Neural cell (in vitro differentiated cells): Measurements from ENCODE around the gene FTCD. TPM values are rescaled to one million over a fixed set of nuclear protein-coding genes. Genes with fewer than 3 reads are reported as not detected.

ENCODE experiments used
- H2AFZ ChIP-seq: fragments of 200-600, 300-800 bp; sonication (generic), shearing (Covaris generic); 2 replicates; pipeline ENCODE4 v1.6.0; 2014; ENCODE audit warnings: low read depth, mild to moderate bottlenecking, antibody characterized with exemption, low read length, moderate library complexity
- H3F3A ChIP-seq: fragments of 200-600 bp; shearing (Covaris generic); 2 replicates; pipeline ENCODE4 v1.6.1; 2016; ENCODE audit warnings: mild to moderate bottlenecking, moderate library complexity, mixed read lengths, antibody characterized with exemption, low read length; ENCODE audit not compliant: insufficient read depth, poor library complexity, severe bottlenecking
- H3K27ac ChIP-seq: fragments of 200-600, 300-800 bp; sonication (generic), shearing (Covaris generic); 2 replicates; pipeline ENCODE4 v1.5.1; 2014; ENCODE audit warnings: mild to moderate bottlenecking, low read length, moderate library complexity
- H3K27me3 ChIP-seq: fragments of 300-800, 200-600 bp; sonication (generic), shearing (Covaris generic); 2 replicates; pipeline ENCODE4 v1.6.0; 2014; ENCODE audit warnings: mild to moderate bottlenecking, low read depth, low read length, moderate library complexity; ENCODE audit not compliant: insufficient read depth
- H3K36me3 ChIP-seq: fragments of 300-800, 200-600 bp; sonication (generic), shearing (Covaris generic); 2 replicates; pipeline ENCODE4 v1.5.1; 2014; ENCODE audit warnings: mild to moderate bottlenecking, antibody characterized with exemption, low read length, moderate library complexity; ENCODE audit not compliant: insufficient read depth
- H3K4me2 ChIP-seq: fragments of 300-800, 200-600 bp; sonication (generic), shearing (Covaris generic); 2 replicates; pipeline ENCODE4 v1.6.0; 2014; ENCODE audit warnings: mild to moderate bottlenecking, low read length
- H3K4me3 ChIP-seq: fragments of 300-800, 200-600 bp; sonication (generic), shearing (Covaris generic); 2 replicates; pipeline ENCODE4 v1.5.1; 2014; ENCODE audit warnings: mild to moderate bottlenecking, low read length, moderate library complexity
- H3K79me2 ChIP-seq: fragments of 200-600 bp; shearing (Covaris generic); replicated peaks from 2 replicates; pipeline ENCODE4 v1.6.0; 2014; ENCODE audit warnings: mild to moderate bottlenecking, low read length, moderate library complexity; ENCODE audit not compliant: insufficient read depth
- H3K9ac ChIP-seq: fragments of 300-800, 200-600 bp; sonication (generic), shearing (Covaris generic); 2 replicates; pipeline ENCODE4 v1.6.1; 2016; ENCODE audit warnings: mild to moderate bottlenecking, low read length, mixed read lengths
- H3K9me2 ChIP-seq: fragments of 200-600 bp; shearing (Covaris generic); 2 replicates; pipeline ENCODE4 v1.6.1; 2016; ENCODE audit warnings: mild to moderate bottlenecking, low read length, mixed read lengths; ENCODE audit not compliant: insufficient read depth
- H3K9me3 ChIP-seq: fragments of 200-600, 300-800 bp; sonication (generic), shearing (Covaris generic); 2 replicates; pipeline ENCODE4 v1.6.1; 2016; ENCODE audit warnings: mild to moderate bottlenecking, mixed run types, low read length, moderate library complexity, mixed read lengths
- H4K20me1 ChIP-seq: fragments of 200-600 bp; shearing (Covaris generic); 2 replicates; pipeline ENCODE4 v1.6.1; 2016; ENCODE audit warnings: mild to moderate bottlenecking, mixed run types; ENCODE audit not compliant: insufficient read depth
- CTCF ChIP-seq: fragments of 450-650 bp; IDR thresholded peaks from 2 replicates; pipeline ENCODE4 v1.5.1; 2014; ENCODE audit warnings: antibody characterized with exemption, mild to moderate bottlenecking, moderate library complexity; ENCODE audit not compliant: poor library complexity, severe bottlenecking
- EP300 ChIP-seq: fragments of 450-650 bp; conservative IDR thresholded peaks from 2 replicates; pipeline ENCODE4 v1.6.1; 2014; ENCODE audit warnings: antibody characterized with exemption, mild to moderate bottlenecking, moderate library complexity; ENCODE audit not compliant: poor library complexity, severe bottlenecking
- EZH2 ChIP-seq: fragments of 200-600, 300-800 bp; shearing (Covaris generic), sonication (generic); IDR thresholded peaks from 2 replicates; pipeline ENCODE4 v1.6.1; 2014; ENCODE audit warnings: antibody characterized with exemption, low read length, borderline replicate concordance, mild to moderate bottlenecking; ENCODE audit not compliant: insufficient read depth, poor library complexity, severe bottlenecking
- MXI1 ChIP-seq: fragments of 450-650 bp; conservative IDR thresholded peaks from 2 replicates; pipeline ENCODE4 v1.6.1; 2014; ENCODE audit warnings: antibody characterized with exemption, mild to moderate bottlenecking; ENCODE audit not compliant: poor library complexity, severe bottlenecking
- POLR2AphosphoS5 ChIP-seq: IDR thresholded peaks from 2 replicates; pipeline ENCODE4 v1.6.1; 2012
- RAD21 ChIP-seq: fragments of 450-650 bp; conservative IDR thresholded peaks from 2 replicates; pipeline ENCODE4 v1.6.1; 2014; ENCODE audit warnings: antibody characterized with exemption, mild to moderate bottlenecking, moderate library complexity
- REST ChIP-seq: IDR thresholded peaks from 2 replicates; pipeline ENCODE4 v1.6.1; 2012; ENCODE audit warnings: borderline replicate concordance
- SMC3 ChIP-seq: fragments of 450-650 bp; conservative IDR thresholded peaks from 2 replicates; pipeline ENCODE4 v1.6.1; 2014; ENCODE audit warnings: antibody characterized with exemption, mild to moderate bottlenecking, moderate library complexity; ENCODE audit not compliant: poor library complexity
- TAF1 ChIP-seq: IDR thresholded peaks from 2 replicates; pipeline ENCODE4 v1.6.1; 2012; ENCODE audit warnings: low read depth
- polyA plus RNA-seq: library from polyadenylated mRNA; depleted of rRNA; stranded (reverse); fragments of >200 nt; gene quantifications from 2 replicates; pipeline ENCODE4 v1.2.3, GENCODE V29; 2014

FTCD gene
- polyA plus RNA-seq, 1 donor from 2014 or later, result 2.0 TPM

- H3K27ac ChIP-seq, result no peak overlapping the region
- TF ChIP-seq MXI1 (no peak), RAD21 (no peak), CTCF (no peak), SMC3 (no peak), POLR2AphosphoS5 (no peak), REST (no peak), EZH2 (no peak), TAF1 (no peak), EP300 (no peak)
- H2AFZ ChIP-seq, result no peak overlapping the region
- H3F3A ChIP-seq, result no peaks in the 10 kb centered on the region
- H4K20me1 ChIP-seq, result no peaks in the 10 kb centered on the region
- no peak overlapping the region for H3K4me2 ChIP-seq
- no peaks in the 10 kb centered on the region for H3K9me3 ChIP-seq
- H3K4me3 ChIP-seq, result no peak overlapping the region
- no peaks in the 10 kb centered on the region for H3K9me2 ChIP-seq
- H3K79me2 ChIP-seq, result no peaks in the 10 kb centered on the region
- no peaks in the 10 kb centered on the region for H3K27me3 ChIP-seq
- no peaks in the 10 kb centered on the region for H3K36me3 ChIP-seq
- no peak overlapping the region for H3K9ac ChIP-seq
Measured at GRCh38 chr21:46112725-46113215, 42.6 kb downstream of the FTCD start.

- Histone ChIP-seq H3F3A (no peaks in the 10 kb centered on the region), H3K27me3 (no peaks in the 10 kb centered on the region), H3K4me3 (no peak overlapping the region), H3K36me3 (no peaks in the 10 kb centered on the region), H3K4me2 (no peak overlapping the region), H2AFZ (no peak overlapping the region), H3K9ac (no peak overlapping the region), H3K9me2 (no peaks in the 10 kb centered on the region), H3K9me3 (no peaks in the 10 kb centered on the region), H4K20me1 (no peaks in the 10 kb centered on the region), H3K79me2 (no peaks in the 10 kb centered on the region), H3K27ac (no peak overlapping the region)
- no peak for TF ChIP-seq SMC3
- TF ChIP-seq EZH2, result no peak
- TF ChIP-seq TAF1, result no peak
- TF ChIP-seq POLR2AphosphoS5, result no peak
- TF ChIP-seq CTCF, result no peak
- no peak for TF ChIP-seq EP300
- TF ChIP-seq RAD21, result no peak
- TF ChIP-seq REST, result no peak
- TF ChIP-seq MXI1, result no peak
Measured at GRCh38 chr21:46111857-46112724, 43.3 kb downstream of the FTCD start.
